ENCODE results near the gene KLK13.
A peak's percentile ranks its signal among the peaks of the same experiment; 100 is the strongest.

Gene KLK13

GRCh38 chr19:51024924-51025323, 40.0 kb downstream of the KLK13 start:
- no CpG with 5 or more reads among the region's 5 CpGs for WGBS (ENCODE audit: insufficient coverage, insufficient read length)
- H3K27me3 ChIP-seq (ENCODE audit: control insufficient read depth, insufficient read depth, low read length), result no peaks in the 10 kb centered on the region
- DNase-seq (ENCODE audit: low read depth, low spot score), result no peak

GRCh38 chr19:51023946-51024345, 40.9 kb downstream of the KLK13 start:
- H3K4me1 ChIP-seq (ENCODE audit: control insufficient read depth, insufficient read depth, low read length), result peaks cover 2% of the 10 kb centered on the region; the same call in 1 of the 2 replicates
- no peak overlapping the region for H3K27ac ChIP-seq (ENCODE audit: low read length)

More at GRCh38 chr19:51024924-51025323, 40.0 kb downstream of the KLK13 start:
- no peak overlapping the region for H3K27ac ChIP-seq (ENCODE audit: low read length)
- no peak overlapping the region for H3K4me3 ChIP-seq (ENCODE audit: low read length)
- no peaks in the 10 kb centered on the region for H3K9me3 ChIP-seq (ENCODE audit: control insufficient read depth, insufficient read depth, low read length)
- peaks cover 2% of the 10 kb centered on the region; the same call in 1 of the 2 replicates for H3K4me1 ChIP-seq (ENCODE audit: control insufficient read depth, insufficient read depth, low read length)
- H3K36me3 ChIP-seq (ENCODE audit: control insufficient read depth, insufficient read depth, low read length), result no peaks in the 10 kb centered on the region

GRCh38 chr19:51022526-51022925, 42.4 kb downstream of the KLK13 start:
- H3K27me3 ChIP-seq (ENCODE audit: control insufficient read depth, insufficient read depth, low read length), result no peaks in the 10 kb centered on the region; the same call in 1 of the 2 replicates
- H3K9me3 ChIP-seq (ENCODE audit: control insufficient read depth, insufficient read depth, low read length), result no peaks in the 10 kb centered on the region
- WGBS (ENCODE audit: insufficient coverage, insufficient read length), result 100% methylated on average over 1 of the region's 14 CpGs
- peaks cover 2% of the 10 kb centered on the region; the same call in 1 of the 2 replicates for H3K4me1 ChIP-seq (ENCODE audit: control insufficient read depth, insufficient read depth, low read length)
- H3K36me3 ChIP-seq (ENCODE audit: control insufficient read depth, insufficient read depth, low read length), result no peaks in the 10 kb centered on the region
- no peak overlapping the region for H3K27ac ChIP-seq (ENCODE audit: low read length)
- DNase-seq (ENCODE audit: low read depth, low spot score), result no peak
- no peak overlapping the region for H3K4me3 ChIP-seq (ENCODE audit: low read length)

More at GRCh38 chr19:51023946-51024345, 40.9 kb downstream of the KLK13 start:
- Histone ChIP-seq H3K4me3 (ENCODE audit: low read length) (no peak overlapping the region), H3K27me3 (ENCODE audit: control insufficient read depth, insufficient read depth, low read length) (no peaks in the 10 kb centered on the region; the same call in 1 of the 2 replicates), H3K9me3 (ENCODE audit: control insufficient read depth, insufficient read depth, low read length) (no peaks in the 10 kb centered on the region), H3K36me3 (ENCODE audit: control insufficient read depth, insufficient read depth, low read length) (no peaks in the 10 kb centered on the region)
- DNase-seq (ENCODE audit: low read depth, low spot score), result no peak
- 100% methylated on average over 1 of the region's 11 CpGs for WGBS (ENCODE audit: insufficient coverage, insufficient read length)

- no peak overlapping the region for H3K4me3 ChIP-seq (ENCODE audit: low read length)
- H3K36me3 ChIP-seq (ENCODE audit: control insufficient read depth, insufficient read depth, low read length), result no peaks in the 10 kb centered on the region
- H3K9me3 ChIP-seq (ENCODE audit: control insufficient read depth, insufficient read depth, low read length), result no peaks in the 10 kb centered on the region
- H3K4me1 ChIP-seq (ENCODE audit: control insufficient read depth, insufficient read depth, low read length), result peaks cover under 1% of the 10 kb centered on the region; the same call in 1 of the 2 replicates
- H3K27ac ChIP-seq (ENCODE audit: low read length), result no peak overlapping the region
- no CpG with 5 or more reads among the region's 7 CpGs for WGBS (ENCODE audit: insufficient coverage, insufficient read length)
- no peaks in the 10 kb centered on the region; the same call in 1 of the 2 replicates for H3K27me3 ChIP-seq (ENCODE audit: control insufficient read depth, insufficient read depth, low read length)
- DNase-seq (ENCODE audit: low read depth, low spot score), result no peak
Measured at GRCh38 chr19:51020988-51021651, 43.8 kb downstream of the KLK13 start.

- Histone ChIP-seq H3K27me3 (ENCODE audit: control insufficient read depth, insufficient read depth, low read length) (no peaks in the 10 kb centered on the region; the same call in none of the 2 replicates), H3K4me3 (ENCODE audit: low read length) (peak within 1 kb of the TSS; percentile 48), H3K4me1 (ENCODE audit: control insufficient read depth, insufficient read depth, low read length) (no peaks in the 10 kb centered on the region; the same call in 1 of the 2 replicates), H3K27ac (ENCODE audit: low read length) (no peak within 1 kb of the TSS), H3K36me3 (ENCODE audit: control insufficient read depth, insufficient read depth, low read length) (no peaks in the 10 kb centered on the region), H3K9me3 (ENCODE audit: control insufficient read depth, insufficient read depth, low read length) (no peaks in the 10 kb centered on the region)
- no peak for DNase-seq (ENCODE audit: low read depth, low spot score)
- WGBS (ENCODE audit: insufficient coverage, insufficient read length), result no CpG with 5 or more reads among the region's 14 CpGs
Measured at GRCh38 chr19:51019544-51019925, 45.4 kb downstream of the KLK13 start, which contains the start of gene KLK10. KLK10 (minus strand) TSS chr19:51019709; CDS start chr19:51019130, 579 bp downstream.

- no CpG with 5 or more reads among the region's 68 CpGs for WGBS (ENCODE audit: insufficient coverage, insufficient read length)
- Histone ChIP-seq H3K4me1 (ENCODE audit: control insufficient read depth, insufficient read depth, low read length) (no peaks in the 10 kb centered on the region), H3K9me3 (ENCODE audit: control insufficient read depth, insufficient read depth, low read length) (no peaks in the 10 kb centered on the region), H3K4me3 (ENCODE audit: low read length) (peak overlapping the region; percentile 48), H3K36me3 (ENCODE audit: control insufficient read depth, insufficient read depth, low read length) (no peaks in the 10 kb centered on the region), H3K27me3 (ENCODE audit: control insufficient read depth, insufficient read depth, low read length) (no peaks in the 10 kb centered on the region; the same call in none of the 2 replicates), H3K27ac (ENCODE audit: low read length) (no peak overlapping the region)
- DNase-seq (ENCODE audit: low read depth, low spot score), result no peak
Measured at GRCh38 chr19:51018745-51019543, 45.9 kb downstream of the KLK13 start.

GRCh38 chr19:51016798-51017683, 47.9 kb downstream of the KLK13 start:
- H3K27me3 ChIP-seq (ENCODE audit: control insufficient read depth, insufficient read depth, low read length), result no peaks in the 10 kb centered on the region; the same call in none of the 2 replicates
- WGBS (ENCODE audit: insufficient coverage, insufficient read length), result no CpG with 5 or more reads among the region's 68 CpGs
- H3K36me3 ChIP-seq (ENCODE audit: control insufficient read depth, insufficient read depth, low read length), result no peaks in the 10 kb centered on the region
- no peak overlapping the region for H3K27ac ChIP-seq (ENCODE audit: low read length)
- H3K4me1 ChIP-seq (ENCODE audit: control insufficient read depth, insufficient read depth, low read length), result no peaks in the 10 kb centered on the region
- peak; percentile 87 for DNase-seq (ENCODE audit: low read depth, low spot score)
- peak overlapping the region; percentile 69; the same call in 1 of the 2 replicates for H3K4me3 ChIP-seq (ENCODE audit: low read length)
- no peaks in the 10 kb centered on the region for H3K9me3 ChIP-seq (ENCODE audit: control insufficient read depth, insufficient read depth, low read length)

- H3K27ac ChIP-seq (ENCODE audit: low read length), result no peak overlapping the region
- H3K4me3 ChIP-seq (ENCODE audit: low read length), result no peak overlapping the region
- no CpG with 5 or more reads among the region's 19 CpGs for WGBS (ENCODE audit: insufficient coverage, insufficient read length)
- no peaks in the 10 kb centered on the region for H3K4me1 ChIP-seq (ENCODE audit: control insufficient read depth, insufficient read depth, low read length)
- H3K27me3 ChIP-seq (ENCODE audit: control insufficient read depth, insufficient read depth, low read length), result no peaks in the 10 kb centered on the region; the same call in none of the 2 replicates
- no peaks in the 10 kb centered on the region for H3K36me3 ChIP-seq (ENCODE audit: control insufficient read depth, insufficient read depth, low read length)
- no peaks in the 10 kb centered on the region for H3K9me3 ChIP-seq (ENCODE audit: control insufficient read depth, insufficient read depth, low read length)
- DNase-seq (ENCODE audit: low read depth, low spot score), result no peak
Measured at GRCh38 chr19:51015691-51016267, 49.1 kb downstream of the KLK13 start.

GRCh38 chr19:51014242-51014641, 50.6 kb downstream of the KLK13 start:
- no peaks in the 10 kb centered on the region for H3K4me1 ChIP-seq (ENCODE audit: control insufficient read depth, insufficient read depth, low read length)
- WGBS (ENCODE audit: insufficient coverage, insufficient read length), result no CpG with 5 or more reads among the region's 6 CpGs
- no peak for DNase-seq (ENCODE audit: low read depth, low spot score)
- H3K27ac ChIP-seq (ENCODE audit: low read length), result no peak overlapping the region
- no peak overlapping the region for H3K4me3 ChIP-seq (ENCODE audit: low read length)
- H3K9me3 ChIP-seq (ENCODE audit: control insufficient read depth, insufficient read depth, low read length), result no peaks in the 10 kb centered on the region
- H3K27me3 ChIP-seq (ENCODE audit: control insufficient read depth, insufficient read depth, low read length), result no peaks in the 10 kb centered on the region; the same call in none of the 2 replicates
- no peaks in the 10 kb centered on the region for H3K36me3 ChIP-seq (ENCODE audit: control insufficient read depth, insufficient read depth, low read length)
